NCI-H1694 treated with DMSO at 0.1 percent for 48 hours (cell line): ENCODE measurements around the gene TLE4.
"Not testable (repeated sequence)": the region's sequence is repeated elsewhere in the genome, so short reads cannot be mapped to it uniquely, and the experiment has no call there.

Source experiments
- DNase-seq: peaks from one replicate; lab custom pipeline; 2025; lab: John Stamatoyannopoulos, UW

The TLE4 gene

DNA sequence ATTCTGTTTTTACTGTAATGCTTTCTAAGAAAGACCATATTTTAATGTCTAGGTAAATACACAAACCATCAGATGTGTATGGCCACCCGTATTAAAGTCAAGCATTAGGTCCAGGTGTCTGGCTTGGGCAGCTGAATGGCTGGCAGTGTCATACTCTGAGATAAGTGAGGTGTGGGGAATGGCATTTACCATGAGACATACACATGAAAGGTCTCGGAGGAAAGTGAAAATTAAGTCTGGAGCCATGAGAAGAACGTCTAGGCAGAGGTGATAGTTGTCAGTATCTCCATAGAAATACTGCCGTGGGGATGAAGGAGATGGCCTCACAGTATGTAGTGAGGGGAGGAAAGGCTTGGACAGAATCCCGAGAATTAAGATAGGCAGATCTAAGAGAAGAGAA is 164.3 kb downstream of the TLE4 start:
- DNase-seq: no peak

DNA sequence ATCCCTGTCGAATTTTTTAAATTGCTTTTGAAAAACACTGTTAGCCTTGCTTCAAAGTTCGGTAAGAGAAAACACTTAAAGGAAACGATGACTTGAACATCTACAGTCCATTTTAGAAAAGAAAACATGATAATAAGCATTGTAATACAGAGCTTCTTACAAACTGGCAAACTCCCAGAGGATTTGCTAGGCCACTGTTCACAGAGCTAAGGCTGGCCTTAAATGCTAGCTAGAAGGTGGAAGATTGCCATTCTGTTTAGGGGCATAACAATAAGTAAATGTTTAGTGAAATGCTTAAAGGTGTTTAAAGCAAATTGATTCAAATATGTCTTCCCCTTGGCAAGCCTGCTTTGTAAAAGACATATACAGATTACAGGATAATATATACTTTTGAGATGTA is 169.6 kb downstream of the TLE4 start:
- DNase-seq: no peak

DNA sequence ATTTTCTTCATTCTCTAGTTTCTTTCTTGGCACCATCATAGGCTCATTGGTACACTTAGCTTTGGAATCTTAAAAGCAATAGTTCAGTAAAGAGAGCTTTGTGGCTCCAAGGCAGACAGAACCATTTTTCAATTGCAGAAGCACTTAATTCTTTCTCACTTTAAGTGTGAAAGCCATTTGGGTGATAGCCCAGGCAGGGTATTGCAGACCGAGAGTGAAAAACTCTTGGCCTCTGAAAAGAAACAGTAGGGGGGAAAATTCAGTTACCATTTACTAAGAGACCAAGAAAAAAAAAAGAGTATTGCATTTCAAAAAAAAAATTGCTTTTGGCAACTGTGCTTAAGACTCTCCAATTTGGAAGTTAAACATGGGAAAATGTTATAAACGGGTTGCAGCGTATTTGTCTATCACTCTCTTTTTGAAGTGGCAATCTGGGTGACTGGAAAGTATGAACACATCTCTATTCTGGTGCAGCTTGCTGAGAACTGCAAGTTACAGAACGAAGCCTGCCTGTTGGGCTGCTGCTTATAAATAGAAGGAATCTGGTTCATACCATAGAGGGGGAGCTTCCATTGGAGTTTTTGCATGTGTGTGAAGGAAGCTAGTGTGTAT is 170.5 kb downstream of the TLE4 start:
- no peak for DNase-seq

DNA sequence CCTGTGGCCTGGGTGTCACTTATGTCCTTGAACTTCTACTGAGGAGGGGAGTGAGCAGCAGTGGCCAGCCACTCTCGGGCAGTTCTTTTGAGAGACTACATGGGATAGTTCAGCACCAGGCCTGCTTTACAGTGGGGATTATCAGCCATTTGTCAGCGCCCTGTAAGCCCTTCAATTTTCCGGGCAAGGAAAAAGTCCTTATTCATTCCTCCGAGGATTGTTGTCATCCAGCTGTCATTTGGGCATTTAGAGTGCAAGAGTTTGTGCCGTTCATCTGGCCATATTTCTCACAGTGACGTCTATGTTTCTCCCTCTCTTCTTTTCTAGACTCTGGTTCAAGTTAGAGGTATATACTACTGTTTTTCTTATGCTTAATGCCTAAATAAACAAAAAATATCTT is 172.8 kb downstream of the TLE4 start:
- DNase-seq: no peak

GRCh38 chr9:79745752-79746336 is 174.1 kb downstream of the TLE4 start:
- DNase-seq: no peak

- not testable (repeated sequence) for DNase-seq
These were observed 180.2 kb downstream of the TLE4 start for GRCh38 chr9:79751895-79752466.

GRCh38 chr9:79756414-79756813 is 184.6 kb downstream of the TLE4 start:
- DNase-seq: no peak

DNA sequence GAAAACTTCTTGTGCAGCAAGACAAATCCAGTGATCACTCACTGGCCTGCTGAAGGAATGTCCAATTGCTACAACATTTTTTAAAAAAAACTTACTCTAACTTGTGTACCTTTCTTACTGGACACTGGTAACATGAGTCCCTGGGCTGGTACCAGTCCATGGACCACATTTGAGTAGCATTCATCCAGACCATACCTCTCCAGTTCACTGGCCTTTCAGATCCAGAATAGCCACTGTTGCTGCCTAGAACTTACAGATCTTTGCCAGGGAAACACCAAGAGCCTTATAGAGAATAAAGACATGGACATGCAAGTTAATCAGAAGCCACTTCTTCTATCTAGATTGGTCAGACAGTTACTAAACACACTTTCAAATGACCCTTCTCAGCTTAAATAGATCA is 185.3 kb downstream of the TLE4 start:
- DNase-seq: no peak

DNA sequence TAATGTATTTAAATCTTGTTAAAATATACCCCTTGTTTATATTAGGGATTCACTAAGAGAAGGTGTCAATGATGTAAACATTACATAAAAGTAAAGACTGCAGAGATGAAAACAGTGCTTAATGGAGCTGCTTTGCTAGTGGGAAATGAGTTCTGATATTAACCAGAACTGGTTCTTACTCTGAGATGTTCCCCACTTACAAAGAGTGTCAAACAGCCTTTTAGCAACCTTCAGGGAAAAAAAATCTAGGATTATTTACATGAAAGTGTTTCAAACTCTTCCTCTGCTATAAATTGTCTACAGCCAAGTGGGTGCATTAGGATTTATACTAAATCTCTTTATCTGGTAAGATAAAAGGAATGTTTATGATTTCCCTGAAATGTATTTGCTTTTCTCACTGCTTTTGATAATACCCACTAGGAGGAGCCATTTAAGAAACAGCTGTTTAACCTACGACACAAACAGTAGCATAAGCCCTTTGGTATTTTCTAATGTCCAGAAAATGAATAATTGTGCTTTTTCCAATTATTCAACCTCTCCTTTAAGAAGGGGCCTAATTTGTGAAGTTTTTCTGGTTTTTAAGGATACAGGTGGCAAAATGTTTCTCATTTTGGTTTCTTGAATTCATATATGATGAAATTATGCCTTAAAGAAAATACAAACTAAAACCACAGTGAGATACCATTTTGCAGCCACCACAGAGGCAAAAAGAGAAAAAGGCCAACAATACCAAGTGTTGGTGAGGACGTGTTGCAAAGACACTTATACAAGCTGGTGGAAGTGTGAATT is 186.3 kb downstream of the TLE4 start:
- DNase-seq: no peak

GRCh38 chr9:79759460-79759859 is 187.7 kb downstream of the TLE4 start:
- DNase-seq: no peak

DNA sequence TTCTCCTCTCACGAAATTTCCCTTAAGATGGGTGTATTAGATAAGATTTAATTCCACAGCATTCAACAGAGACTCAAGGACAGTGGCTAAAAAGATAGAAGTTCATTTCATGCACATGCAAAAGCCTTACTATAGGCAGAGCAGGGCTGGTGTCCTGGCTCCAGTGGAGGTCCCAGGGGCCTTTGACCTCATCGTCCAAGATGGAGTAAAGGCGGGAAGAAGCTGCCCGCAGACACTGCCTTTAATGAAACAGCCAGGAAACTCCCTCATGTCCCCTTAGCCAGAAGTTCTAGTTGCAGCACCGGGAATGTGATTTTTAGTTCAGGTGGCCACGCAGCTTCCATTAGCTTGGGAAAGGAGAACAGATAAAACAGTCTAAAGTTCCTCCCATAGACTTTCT is 190.3 kb downstream of the TLE4 start:
- DNase-seq: no peak

DNA sequence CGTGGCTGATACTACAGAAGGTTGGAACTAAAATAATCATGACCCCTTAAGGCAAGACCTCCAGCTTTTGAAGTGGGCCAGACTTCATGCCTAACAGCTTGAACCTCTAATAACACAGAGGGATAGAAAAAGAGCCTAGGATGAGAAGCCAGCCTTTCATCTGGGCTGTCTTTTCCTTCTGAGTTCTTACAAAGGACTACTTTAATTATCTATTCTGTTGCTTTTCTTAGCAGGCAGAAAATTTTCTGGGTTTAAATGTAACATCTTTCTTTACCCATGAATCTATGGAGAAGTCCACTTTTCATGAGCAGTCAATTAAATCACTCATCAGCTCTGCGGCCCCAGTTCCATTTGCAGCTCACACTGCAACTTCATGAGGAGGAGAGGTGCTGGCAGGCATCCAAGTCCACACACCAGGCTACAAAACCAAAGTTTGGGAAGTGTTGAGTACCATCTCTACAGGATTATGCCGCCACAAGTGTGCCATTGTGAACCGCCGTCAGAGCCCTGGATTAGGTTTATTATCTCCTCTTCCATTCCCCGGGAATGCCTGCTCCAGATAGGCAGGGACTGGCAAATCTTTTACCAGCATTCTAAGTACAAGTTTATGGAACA is 192.0 kb downstream of the TLE4 start:
- no peak for DNase-seq

GRCh38 chr9:79764374-79764773 is 192.6 kb downstream of the TLE4 start:
- DNase-seq: no peak

DNA sequence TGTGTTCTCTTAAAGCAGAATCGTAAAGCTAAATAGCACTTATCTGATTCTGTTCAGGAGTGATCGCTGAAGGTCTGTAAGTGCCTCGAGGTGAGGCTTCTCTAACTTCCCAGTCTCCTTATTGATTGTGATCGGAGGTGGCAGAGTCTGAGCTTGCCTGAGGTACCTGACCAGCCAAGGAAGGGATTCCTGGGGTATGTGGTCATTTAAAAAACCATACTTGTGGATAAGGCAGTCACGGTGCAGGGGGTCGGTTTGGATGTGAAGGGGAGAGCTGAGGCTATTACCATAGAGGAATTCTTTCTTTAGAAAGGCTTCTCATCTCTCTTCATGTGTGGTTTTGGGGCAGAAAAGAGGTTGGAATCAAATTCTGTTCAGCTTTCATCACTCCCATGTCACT is 193.7 kb downstream of the TLE4 start:
- no peak for DNase-seq

- DNase-seq: no peak
These were observed 194.3 kb downstream of the TLE4 start for GRCh38 chr9:79766091-79766490.

DNA sequence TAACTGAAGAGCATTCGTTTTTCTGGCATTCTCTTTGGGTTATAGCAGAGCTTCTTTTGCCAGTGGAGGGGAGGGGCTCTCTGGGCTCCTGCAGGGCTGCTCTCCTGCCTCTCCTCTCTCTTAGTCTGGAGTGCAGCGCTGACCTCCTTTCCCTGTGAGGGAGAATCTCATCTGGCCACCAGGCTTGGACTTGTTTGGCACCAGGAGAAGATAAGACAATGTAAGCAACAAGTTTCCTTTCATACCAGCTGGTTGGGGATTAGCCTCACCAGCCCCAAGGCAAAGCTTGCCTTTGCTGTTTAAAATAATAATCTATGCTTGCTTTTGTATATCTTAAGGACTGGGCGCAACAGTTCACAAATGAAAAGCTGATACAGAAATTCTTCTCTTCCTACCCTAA is 196.4 kb downstream of the TLE4 start:
- DNase-seq: no peak

DNA sequence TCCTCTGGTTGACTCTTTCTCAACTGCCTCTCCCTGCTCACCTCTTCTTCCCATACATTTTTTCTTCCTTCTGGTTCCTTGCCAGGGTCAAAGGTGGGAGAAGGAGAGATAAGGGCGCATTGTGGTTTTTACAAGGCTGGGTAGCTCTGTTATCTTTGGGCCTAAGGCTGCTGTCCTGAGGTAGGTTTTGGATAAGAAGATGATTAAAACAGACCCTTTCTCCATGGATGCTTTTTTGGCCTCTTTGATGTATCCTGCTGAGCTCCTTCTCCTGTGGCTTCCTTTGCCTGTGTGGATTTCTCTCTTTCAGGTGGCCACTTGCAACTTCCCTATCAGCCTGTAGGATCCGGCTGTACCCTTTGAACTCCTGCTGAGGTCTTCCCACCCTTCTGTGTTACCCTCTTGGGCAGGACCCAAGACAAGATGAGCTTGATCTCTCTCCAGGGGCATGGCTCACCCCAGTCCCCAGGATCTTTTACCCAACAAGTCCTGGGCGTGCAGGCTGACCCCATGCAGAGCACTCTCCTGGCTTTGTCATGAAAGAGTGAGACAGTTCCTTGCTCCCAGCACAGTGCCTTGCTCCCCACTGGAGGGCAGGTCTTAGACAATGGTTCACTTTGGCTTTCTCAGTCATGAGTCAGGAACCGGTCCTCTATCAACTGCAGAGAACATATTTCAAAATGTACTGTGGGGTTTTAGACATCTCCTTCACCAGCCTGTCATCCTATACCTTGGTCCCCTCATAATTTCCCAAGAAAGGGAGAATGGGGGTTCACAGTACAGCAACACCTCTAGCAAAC is 197.9 kb downstream of the TLE4 start:
- DNase-seq: no peak

GRCh38 chr9:79774356-79774755 is 202.6 kb downstream of the TLE4 start:
- no peak for DNase-seq
